D721Med (cell line): ENCODE results near the gene JAG1.
A peak's percentile ranks its signal among the peaks of the same experiment; 100 is the strongest.

Source experiments
- DNase-seq: peaks from one replicate; pipeline ENCODE4 v3.0.0; 2011; ENCODE audit warnings: low spot score; ENCODE audit not compliant: insufficient read length
- FAIRE-seq: peaks from 2 replicates; lab custom pipeline; 2011; peaks lifted over from hg19 to GRCh38; lab: Jason Lieb, UNC
- TF ChIP-seq, protein P1 (sequence below): IDR thresholded peaks from 2 replicates; pipeline ENCODE4 v1.5.1; 2012; ENCODE audit warnings: mild to moderate bottlenecking, control low read depth; ENCODE audit not compliant: insufficient read depth; ENCODE audit errors: missing control alignments

The JAG1 gene

GRCh38 chr20:10673842-10674683 is at the start of gene JAG1:
Gene JAG1, minus strand, starts transcription at chr20:10673999. Its CDS starts 469 bp downstream, at chr20:10673530.
- TF ChIP-seq, protein P1, sequence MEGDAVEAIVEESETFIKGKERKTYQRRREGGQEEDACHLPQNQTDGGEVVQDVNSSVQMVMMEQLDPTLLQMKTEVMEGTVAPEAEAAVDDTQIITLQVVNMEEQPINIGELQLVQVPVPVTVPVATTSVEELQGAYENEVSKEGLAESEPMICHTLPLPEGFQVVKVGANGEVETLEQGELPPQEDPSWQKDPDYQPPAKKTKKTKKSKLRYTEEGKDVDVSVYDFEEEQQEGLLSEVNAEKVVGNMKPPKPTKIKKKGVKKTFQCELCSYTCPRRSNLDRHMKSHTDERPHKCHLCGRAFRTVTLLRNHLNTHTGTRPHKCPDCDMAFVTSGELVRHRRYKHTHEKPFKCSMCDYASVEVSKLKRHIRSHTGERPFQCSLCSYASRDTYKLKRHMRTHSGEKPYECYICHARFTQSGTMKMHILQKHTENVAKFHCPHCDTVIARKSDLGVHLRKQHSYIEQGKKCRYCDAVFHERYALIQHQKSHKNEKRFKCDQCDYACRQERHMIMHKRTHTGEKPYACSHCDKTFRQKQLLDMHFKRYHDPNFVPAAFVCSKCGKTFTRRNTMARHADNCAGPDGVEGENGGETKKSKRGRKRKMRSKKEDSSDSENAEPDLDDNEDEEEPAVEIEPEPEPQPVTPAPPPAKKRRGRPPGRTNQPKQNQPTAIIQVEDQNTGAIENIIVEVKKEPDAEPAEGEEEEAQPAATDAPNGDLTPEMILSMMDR = no peak
- FAIRE-seq = no peak
- peak; percentile 69 for DNase-seq

- DNase-seq = no peak
- FAIRE-seq = no peak
- TF ChIP-seq, protein P1 = no peak
Observed at GRCh38 chr20:10721976-10722375, 48.2 kb upstream of the JAG1 start.

DNA sequence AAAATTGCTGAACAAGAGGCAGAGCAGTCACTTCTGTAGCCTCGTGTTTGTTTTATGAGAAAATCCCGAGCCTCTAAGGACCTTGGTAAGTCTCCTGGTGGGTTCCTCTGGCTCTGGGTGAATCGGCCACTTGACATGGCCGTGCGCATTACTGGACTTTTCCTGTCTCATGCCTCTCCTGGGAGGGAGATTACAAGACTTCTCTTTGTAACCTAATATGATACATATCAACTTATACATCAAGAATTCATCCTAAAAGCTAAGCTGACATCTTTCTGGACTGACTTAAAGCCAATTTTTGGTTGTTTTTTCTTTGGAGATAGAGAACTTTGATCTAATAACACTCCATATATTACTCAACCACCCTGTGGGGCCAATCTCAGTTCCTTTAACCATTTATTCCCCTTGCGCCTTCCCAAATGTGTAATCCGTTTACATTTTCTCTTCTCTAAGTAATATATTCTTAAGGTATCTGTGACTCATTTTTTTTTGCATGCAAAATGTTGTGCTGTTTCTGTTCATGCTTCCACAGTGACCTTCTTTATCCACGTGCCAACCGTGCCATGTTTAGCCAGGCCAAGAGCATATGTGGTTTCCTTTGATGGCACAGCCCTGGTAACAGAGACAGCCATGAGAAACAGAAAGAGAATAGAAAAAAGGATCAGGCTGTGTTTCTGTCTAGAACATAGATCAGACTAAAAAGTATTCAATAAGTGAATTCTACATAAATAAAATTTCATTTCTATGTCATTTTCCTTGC is 47.5 kb upstream of the JAG1 start:
- DNase-seq = no peak
- no peak for FAIRE-seq
- TF ChIP-seq, protein P1 = no peak

DNA sequence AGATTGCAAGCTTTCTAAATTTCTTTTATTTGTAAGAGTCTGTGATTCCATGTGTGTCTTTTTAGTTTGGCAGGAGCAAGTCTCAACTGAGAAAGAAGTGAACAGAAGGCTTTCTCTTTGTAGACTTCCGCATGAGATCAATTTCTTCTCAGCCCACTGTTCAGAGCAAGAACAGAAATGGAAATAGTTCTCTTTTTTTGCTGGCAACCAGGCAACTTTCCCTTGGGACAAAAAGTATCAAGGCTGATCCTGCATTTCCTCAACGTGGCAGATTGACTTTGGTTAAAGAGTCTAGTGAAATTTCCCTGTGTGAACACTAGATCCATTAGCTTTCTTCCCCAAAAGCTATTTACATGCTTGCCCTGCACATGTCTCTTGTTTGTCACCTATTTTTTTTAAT is 46.8 kb upstream of the JAG1 start:
- FAIRE-seq = no peak
- TF ChIP-seq, protein P1 = no peak
- DNase-seq = no peak

GRCh38 chr20:10719740-10720385 is 46.1 kb upstream of the JAG1 start:
- TF ChIP-seq, protein P1 = no peak
- FAIRE-seq = no peak
- no peak for DNase-seq

GRCh38 chr20:10718661-10719060 is 44.9 kb upstream of the JAG1 start:
- FAIRE-seq (no peak), DNase-seq (no peak)
- TF ChIP-seq, protein P1 = no peak
